HG03457 (cell line): ENCODE results near the gene VASN.
"Not testable (repeated sequence)": the region's sequence is repeated elsewhere in the genome, so short reads cannot be mapped to it uniquely, and the experiment has no call there.

Experiments
- ATAC-seq: cut with Tn5 transposase; IDR thresholded peaks from one replicate; pipeline ENCODE4 v1.9.1; 2021; ENCODE audit warnings: moderate number of reproducible peaks; ENCODE audit not compliant: unreplicated experiment

VASN gene

DNA sequence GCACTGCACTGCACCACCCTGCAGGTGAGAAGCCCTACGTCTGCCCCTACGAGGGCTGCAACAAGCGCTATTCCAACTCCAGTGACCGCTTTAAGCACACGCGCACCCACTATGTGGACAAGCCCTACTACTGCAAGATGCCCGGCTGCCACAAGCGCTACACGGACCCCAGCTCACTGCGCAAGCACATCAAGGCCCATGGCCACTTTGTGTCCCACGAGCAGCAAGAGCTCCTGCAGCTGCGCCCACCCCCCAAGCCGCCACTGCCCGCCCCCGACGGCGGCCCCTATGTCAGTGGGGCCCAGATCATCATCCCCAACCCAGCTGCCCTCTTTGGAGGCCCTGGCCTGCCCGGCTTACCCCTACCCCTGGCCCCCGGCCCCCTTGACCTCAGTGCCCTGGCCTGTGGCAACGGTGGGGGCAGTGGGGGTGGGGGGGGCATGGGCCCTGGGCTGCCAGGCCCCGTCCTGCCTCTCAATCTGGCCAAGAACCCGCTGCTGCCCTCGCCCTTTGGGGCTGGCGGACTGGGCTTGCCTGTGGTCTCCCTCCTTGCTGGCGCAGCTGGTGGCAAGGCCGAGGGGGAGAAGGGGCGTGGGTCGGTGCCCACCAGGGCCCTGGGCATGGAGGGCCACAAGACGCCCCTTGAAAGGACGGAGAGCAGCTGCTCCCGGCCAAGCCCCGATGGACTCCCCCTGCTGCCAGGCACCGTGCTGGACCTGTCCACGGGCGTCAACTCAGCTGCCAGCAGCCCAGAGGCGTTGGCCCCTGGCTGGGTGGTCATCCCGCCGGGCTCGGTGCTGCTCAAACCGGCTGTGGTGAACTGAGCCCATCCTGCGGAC lies 34.7 kb upstream of the VASN start:
- ATAC-seq: no peak

DNA sequence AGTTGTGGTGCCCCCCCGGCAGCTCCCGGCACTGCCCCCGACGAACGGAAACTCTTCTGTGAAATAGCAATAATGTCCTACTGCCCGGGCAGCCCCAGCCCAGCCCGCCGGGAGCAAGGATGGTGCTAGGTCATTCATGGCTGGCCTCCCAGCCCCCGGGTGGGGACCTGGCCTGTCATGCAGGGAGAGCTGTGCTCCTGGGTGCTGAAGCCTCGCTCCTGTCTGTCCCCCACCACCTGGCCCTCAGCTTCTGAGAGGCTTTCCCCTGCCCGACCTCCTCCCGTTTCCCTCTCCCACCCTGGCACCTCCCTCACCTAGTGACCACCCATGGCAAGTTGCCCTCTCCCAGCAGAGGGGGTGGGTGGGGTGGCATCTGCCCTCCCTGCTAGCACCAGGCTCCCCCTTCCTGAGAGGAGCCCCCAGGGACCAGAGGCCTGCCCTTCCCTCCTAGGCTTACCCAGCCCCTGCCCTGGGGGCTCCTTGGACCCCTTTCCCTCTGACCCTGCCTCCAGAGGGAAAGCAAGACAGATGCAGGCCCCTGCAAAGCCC lies 34.0 kb upstream of the VASN start:
- ATAC-seq: no peak

DNA sequence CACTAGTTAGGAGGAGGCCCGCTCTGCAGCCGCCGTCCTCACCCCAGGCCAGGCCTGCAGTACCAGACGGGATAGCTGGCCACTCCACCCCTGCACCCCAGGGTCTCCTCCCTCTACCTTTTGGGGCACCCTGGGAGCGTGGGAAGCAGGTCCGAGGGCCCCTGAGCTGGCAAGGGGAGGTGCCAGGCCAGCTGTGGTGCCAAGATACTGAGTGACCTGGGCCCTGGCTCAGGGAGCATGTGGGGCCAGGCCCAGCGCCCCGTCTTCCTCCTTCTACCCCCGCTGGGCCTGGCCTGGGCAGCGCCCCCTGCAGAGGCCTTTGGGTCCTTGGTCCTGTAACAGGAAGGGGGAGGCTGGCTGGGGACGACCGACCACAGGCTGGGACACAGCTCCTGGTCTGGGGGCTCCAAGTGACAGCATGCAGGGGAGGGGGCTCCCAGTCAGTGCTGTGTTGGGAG lies 33.5 kb upstream of the VASN start:
- ATAC-seq: no peak

DNA sequence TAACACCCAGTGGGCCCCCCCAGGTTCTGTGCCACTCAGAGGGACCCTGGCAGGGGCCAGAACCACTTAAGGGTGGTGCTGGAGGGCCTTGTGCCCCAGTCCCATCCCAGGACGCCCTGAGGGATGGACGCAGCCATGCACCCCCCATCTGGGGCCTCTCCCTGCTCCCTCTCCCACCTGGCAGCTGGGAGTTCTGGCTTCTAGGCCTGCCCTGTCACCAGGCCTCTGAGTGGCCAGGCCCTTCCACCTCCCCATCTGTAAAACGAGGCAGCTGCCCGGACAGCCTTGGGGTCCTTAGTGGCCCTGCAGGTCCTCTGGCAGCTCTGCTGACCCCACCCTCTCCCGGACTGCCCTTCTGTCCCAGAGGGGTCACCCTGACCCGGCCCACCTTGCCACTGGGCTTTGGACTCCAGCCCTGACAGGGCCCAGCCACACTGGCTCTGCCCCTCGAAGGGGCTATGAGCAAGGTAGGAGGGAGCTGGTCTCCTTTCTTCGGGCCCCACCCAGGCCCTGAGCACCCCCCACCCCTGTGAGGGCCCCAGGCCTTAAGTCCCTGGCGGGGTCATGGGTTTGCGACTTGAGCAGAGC lies 32.8 kb upstream of the VASN start:
- ATAC-seq: no peak

DNA sequence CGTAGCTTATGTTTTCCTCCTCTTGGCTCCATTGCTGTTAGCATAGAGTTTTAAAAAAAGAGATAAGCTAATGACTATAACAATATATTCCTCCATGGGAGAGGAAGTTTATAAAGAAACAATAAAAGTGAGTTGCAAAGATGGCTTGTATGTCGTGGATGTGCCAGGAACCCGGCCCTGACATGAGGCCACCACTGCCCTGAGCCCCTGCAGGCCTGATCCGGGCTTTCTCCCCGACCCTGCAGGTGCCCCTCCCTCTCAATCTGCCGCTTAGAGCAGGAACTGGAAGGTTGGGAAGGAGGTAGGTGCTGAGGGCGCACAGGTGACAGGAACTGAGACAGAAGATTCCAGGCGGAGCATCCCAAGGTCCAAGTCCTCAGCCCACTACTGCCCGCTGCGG lies 32.2 kb upstream of the VASN start:
- ATAC-seq: no peak

DNA sequence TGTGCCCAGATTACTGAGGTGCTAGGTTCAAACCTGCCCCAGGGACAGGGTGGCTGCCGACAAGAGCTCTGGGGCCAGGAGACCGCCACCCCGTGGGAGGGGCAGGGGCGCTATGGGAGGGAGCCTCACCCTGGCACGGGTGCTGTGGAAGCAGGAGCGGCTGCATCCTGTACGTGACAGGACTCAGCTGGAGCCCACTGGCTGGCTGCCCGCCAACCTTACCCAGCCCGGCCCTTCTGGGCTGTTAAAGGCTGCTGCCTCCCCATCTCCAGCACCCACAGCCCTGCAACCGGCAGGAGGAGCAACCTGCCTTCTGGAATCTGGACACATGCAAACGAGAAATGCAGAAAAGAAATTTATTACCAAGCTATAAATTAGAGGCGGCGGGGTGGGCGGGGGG lies 31.7 kb upstream of the VASN start:
- ATAC-seq: no peak

DNA sequence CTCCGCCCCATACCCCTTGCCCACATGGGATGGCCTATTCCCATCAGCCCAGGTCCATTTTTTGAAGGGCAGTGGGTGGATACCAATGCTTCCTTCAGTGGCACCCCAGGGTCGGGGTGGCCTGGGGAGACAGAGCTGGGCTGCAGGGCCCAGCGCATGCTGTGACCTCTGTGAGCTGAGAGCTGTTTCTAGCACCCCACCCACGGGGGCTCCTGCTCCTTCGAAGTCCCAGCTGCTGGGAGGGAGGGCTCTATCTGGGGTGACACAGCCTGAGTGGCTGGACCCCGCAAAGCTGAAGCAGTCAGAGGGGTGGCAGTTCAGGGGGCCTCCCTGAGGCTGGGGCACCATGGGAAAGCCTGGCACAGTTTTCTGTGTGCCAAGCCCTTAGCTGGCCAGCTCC lies 31.2 kb upstream of the VASN start:
- no peak for ATAC-seq

DNA sequence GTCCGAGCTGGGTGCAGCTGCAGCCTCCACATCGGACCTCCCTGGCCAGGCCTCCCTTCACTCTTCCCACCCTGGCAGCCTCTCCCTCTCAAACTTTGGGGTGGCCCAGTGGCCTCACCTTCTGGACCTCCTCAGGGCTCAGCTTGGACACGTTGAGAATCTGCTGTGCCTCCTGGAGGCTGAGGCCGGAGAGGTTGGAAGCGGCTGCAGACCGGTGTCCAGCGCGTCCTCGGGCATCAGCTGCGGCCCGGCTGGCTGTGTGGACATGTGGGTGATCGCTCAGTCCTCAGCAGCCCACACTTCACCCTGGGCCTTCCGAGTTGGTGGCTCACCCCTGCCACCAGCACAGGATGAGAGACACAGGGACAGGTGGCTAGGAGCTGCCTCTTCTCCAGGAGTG lies 30.4 kb upstream of the VASN start:
- ATAC-seq: no peak

DNA sequence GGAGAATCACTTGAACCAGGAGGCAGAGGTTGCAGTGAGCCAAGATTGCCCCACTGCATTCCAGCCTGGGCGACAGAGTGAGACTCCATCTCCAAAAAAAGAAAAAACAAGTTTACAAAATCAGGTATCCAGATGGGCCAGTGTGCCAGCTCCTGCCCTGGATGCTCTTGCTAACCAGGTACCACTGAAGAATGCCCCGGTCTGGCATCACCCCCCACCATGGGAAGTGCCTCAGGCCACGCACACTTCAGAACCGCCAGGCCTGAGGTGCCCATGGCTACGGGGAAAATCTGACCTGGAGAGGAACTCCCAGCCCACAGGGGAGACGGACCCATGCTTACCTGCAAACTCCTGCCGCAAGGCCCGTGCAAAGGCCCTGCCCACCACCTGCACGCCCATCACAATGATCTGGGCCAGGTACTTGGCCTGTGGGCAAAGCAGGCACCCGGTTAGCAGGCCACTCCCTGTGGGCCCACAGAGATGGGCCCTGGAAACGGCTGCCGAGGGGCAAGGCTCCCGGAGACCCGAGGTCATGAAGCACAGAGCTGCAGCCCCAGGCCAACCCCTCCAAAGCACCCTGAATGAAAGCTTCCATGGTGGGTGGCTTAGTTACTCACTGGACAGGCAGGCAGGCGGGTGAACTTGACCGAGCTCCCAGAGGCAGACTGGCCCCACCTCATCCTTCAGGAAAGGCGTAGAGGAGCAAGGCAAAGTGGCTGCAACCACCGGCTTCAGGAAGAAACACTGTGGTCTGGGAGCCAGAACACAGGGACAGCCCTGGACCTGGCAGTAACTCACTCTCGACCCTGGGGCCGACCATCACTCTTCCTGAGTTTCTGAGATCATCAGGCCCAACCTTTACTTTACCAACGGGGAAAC lies 28.5 kb upstream of the VASN start:
- ATAC-seq: no peak

DNA sequence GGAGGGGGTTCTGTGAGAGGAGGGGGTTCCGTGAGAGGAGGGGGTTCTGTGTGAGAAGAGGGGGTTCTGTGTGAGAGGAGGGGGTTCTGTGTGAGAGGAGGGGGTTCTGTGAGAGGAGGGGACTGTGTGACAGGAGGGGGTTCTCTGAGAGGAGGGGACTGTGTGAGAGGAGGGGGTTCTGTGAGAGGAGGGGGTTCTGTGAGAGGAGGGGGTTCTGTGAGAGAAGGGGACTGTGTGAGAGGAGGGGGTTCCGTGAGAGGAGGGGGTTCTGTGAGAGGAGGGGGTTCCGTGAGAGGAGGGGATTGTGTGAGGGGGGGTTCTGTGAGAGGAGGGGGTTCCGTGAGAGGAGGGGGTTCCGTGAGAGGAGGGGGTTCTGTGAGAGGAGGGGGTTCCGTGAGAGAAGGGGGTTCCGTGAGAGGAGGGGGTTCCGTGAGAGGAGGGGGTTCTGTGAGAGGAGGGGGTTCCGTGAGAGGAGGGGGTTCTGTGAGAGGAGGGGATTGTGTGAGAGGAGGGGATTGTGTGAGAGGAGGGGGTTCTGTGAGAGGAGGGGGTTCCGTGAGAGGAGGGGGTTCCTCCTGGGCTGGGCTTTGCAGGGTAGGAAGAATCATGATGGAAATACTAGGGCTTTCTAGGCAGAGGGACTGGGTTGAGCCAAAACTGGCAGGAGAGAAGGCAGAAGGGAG lies 27.2 kb upstream of the VASN start:
- ATAC-seq: not testable (repeated sequence)

DNA sequence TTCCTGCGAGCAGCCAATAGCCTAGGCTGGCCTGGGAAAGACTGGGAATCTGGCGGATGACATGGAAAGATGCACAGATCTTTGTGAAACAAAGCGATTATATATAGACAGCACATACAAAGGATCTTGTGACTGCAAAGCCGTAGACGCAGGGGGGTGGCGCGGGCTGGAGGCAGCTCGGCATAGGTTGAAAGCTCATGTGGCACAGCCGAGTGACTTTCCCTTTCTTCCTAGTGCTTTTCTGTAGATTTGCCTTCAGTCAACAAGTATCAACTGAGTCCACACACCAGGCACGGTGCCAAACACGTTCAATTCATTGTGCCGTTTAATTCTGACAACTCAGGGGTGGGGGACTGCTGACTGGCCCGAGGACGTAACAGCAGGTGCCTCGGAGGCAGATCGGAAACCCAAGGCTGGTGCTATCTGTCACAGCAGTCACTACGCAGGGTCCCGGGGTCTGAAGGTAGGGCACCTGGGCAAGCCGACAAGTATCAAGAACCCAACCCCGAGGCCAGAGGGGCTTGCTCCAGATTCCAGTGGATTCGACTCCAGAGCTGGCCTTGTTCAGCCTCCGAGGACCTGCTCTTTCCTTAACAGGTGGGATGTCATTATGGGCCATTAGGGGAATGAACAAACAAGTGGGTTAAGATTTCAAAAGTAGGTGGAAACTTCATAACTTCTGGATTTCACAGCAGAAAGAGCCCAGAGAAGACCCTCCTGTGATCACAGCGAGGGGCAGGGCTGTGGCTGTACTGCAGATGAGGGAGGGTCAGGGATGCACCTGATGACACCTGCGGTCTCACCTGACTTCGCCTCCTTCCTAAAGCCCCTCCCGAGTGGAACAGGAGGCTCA lies 26.4 kb upstream of the VASN start:
- ATAC-seq: no peak

DNA sequence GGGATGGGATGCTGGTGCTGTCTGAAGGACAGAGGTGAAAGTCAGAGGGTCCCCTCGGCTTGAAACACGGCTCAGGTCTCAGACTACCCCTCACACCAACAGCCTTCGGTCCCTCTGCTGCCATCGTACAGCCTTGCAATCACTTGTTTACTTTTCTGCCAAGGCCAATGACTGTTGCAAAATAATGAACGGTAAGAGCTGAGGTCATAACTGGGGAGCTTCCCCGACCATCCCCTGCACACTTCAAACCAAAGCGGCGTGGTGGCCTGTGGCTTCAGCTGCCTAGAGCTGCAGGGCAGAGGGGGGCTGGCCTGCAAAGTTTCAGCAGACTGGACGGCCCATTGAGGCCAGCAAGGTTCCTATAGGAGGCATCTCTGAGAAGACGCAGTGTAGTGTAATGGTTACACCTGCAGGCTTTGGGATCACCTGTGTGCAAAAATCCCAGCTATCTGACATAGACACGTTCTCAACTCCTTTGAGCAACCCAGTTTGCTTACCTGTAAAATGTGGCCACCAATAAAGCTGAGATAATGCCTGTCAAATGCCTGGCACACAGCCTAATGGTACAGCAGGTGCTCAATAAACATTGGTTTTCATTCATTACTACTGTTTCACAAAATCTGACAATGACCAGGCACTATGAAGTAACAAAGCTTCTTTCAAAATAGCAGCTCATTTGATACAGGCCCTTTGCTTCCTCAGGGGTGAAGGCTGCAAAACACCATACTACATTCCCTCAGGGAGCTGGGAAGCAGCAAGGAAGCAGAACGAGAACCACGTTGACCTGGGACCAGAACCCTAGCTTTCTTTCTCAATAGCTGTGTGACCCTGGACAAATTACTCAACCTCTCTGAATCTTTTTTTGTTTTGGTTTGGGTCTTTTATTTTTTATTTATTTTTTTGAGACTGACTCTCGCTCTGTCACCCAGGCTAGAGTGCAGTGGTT lies 25.5 kb upstream of the VASN start:
- no peak for ATAC-seq

DNA sequence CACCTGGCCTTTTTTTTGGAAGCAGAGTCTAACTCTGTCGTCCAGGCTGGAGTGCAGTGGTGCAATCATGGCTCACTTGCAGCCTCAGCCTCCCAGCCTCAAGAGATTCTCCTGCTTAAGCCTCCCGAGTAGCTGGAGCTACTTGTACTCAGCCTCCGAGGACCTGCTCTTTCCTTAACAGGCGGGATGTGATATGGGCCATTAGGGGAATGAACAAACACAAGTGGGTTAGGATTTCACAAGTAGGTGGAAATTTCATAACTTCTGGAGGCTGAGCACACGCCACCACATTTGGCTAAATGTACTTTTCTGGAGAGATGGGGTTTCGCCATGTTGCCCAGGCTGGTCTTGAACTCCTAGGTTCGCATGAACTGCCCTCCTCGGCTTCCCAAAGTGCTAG lies 24.6 kb upstream of the VASN start:
- no peak for ATAC-seq

DNA sequence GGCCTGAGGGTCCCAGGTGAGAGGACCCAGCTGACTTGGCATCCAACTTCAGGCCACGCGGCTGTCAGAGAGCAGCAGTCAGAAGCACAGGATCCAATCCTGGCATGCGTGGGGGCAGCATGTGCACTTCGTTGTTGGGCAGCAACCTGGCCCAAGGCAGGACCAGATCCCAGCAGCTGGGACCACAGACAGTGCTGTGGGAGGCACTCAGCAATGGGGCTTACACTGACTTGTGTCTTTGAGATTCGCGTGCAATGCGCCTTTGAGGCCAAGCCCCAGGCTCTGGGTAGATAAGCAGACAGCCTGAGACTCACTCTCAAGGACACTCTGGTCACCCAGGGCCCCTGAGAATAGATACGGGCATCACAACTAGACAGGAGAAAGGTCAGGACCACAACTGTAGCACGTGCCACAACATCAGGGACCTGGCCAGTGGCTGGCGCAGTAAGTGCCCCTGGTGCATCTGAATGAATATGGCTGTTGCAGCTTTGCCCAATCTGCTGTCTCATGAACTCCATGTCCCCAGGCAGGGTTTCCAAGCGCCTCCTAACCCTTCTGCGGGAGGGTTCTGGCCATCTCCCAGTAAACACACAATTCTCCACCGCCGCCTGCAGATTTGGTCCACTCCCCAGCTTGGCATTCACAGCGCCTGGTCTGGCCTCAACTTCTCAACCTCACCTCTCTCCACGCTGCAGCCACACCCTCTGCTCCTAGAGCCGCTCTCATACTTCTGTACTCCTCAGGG lies 23.7 kb upstream of the VASN start:
- ATAC-seq: no peak

DNA sequence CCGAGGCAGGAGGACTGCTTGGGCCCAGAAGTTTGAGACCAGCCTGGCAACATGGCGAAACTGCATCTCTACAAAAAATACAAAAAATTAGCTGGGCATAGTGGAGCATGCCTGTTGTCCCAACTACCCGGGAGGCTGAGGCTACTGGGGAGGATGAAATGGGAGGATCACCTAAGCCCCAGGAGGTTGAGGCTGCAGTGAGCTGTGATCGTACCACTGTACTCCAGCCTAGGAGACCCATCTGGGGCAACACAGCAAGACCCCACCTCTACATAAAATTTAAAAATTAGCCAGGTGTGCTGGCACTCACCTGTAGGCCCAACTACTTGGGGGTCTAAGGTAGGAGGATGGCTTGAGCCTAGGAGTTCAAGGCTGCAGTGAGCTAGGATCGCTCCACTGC lies 22.3 kb upstream of the VASN start:
- no peak for ATAC-seq

DNA sequence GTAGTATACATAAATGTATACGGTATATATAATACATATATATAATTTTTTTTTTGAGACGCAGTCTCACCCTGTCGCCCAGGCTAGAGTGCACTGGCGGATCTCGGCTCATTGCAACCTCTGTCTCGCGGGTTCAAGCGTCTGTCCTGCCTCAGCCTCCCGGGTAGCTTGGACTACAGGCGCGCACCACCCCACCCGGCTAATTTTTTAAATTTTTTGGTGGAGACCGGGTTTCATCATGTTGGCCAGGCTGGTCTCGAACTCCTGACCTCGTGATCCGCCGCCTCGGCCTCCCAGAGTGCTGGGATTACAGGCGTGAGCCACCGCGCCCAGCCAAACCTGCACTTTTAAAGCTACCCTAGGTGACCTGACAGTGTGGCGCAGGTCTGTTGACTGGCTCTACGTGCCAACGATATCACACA lies 21.3 kb upstream of the VASN start:
- ATAC-seq: no peak

DNA sequence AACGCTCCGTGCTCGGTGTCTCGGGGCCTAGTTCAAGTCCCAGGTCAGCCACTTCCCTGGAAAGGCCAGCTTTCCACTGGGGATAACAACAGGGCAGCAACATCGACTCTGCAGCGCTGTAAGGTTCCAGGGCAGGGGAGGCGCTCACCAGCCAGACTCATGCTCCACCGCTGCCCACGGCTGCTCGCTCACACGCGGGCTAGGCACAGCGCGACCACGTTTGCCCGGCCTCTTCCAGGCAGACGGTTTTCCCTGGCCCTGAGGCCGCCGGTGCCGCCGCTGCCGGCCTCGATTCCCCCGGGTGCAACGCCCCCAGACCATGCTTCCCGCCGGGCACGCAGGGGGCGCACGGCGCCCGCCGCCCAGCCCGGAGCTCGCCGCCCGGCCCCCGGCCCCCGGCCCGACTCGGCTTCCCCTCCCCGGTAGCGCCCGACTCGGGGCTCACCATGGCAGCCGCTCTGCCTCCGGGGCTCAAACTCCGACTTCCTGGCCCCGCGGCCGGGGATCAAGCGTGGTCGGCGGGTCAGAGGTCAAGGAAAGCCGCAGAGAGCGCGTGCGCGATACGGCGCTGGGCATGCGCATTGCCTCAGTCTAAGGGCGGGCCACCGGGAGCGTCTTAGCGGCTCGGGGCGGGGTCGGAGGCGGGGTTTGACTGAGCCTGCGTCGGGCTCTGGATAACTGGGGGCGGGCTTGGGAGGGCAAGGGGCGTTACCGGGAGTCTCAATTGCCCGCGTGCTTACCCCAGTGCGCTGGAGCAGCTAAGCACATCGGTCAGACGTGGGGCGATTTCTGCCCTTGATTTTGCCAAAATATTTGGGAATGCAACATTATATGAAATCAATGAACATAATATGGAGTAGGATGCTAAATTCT lies 20.6 kb upstream of the VASN start, which contains the start of gene PAM16:
TSS of gene PAM16 (minus strand) at position 535 of the 873 bp plus-strand sequence. CDS start at position 448, 87 bp downstream.
- ATAC-seq: peak; percentile 55
